ENCODE measurements around the gene GTF2H3.

- TF ChIP-seq EZH2phosphoT487 (IDR thresholded peaks at IDR 0.05; ENCODE audit: low read depth, severe bottlenecking, unreplicated experiment), result no peak
- no peak for TF ChIP-seq EZH2 (IDR thresholded peaks at IDR 0.05; ENCODE audit: borderline replicate concordance)
These were observed 25.4 kb upstream of the GTF2H3 start for GRCh38 chr12:123608182-123608581.
